HCT116 (cell line): ENCODE measurements around the gene EPS8. TPM values are rescaled to one million over a fixed set of nuclear protein-coding genes. Genes with fewer than 3 reads are reported as not detected.

Source experiments
- ATAC-seq: fragments of 200-7000 bp; cut with Tn5 transposase; 2 replicates; pipeline ENCODE4 v1.9.1; 2020; ENCODE audit warnings: mild to moderate bottlenecking, moderate library complexity
- BruUV-seq: library from RNA; stranded (reverse); fragments of 400-500 nt; replicated peaks from 2 replicates; lab custom pipeline; 2021; lab: Mats Ljungman, UMichigan
- CTCF ChIA-PET: fragments of 300-600 bp; sonication (Branson Sonifier 250); formaldehyde crosslinking; loops from one replicate; lab custom pipeline; 2021; ENCODE audit warnings: antibody characterized with exemption; lab: Charles Lee
- POLR2A ChIA-PET: fragments of 300-600, 350-600 bp; sonication (Branson Sonifier 250); formaldehyde crosslinking; loops from one replicate; lab custom pipeline; 2021; ENCODE audit warnings: antibody characterized with exemption; lab: Charles Lee
- RAD21 ChIA-PET, 2 experiments: fragments of 300-600 bp; sonication (Branson Sonifier 250); formaldehyde crosslinking; loops; one replicate each; lab custom pipeline; 2023; ENCODE audit warnings: low total read pairs in 2 of 2; ENCODE audit not compliant: uncharacterized antibody in 2 of 2, unreplicated experiment in 2 of 2, low non-redundant PET in 1 of 2; lab: Charles Lee
- DNase-seq: peaks from one replicate; pipeline ENCODE4 v3.0.0-alpha.2; 2010; ENCODE audit warnings: low read depth, low spot score
- H2AFZ ChIP-seq: fragments of 200-600 bp; shearing (Covaris generic), sonication (generic); 2 replicates; pipeline ENCODE4 v1.6.1; 2017; ENCODE audit warnings: low read depth, mixed run types, mixed read lengths, antibody characterized with exemption, low read length; ENCODE audit not compliant: poor library complexity, severe bottlenecking
- H3K27ac ChIP-seq: 2 replicates; pipeline ENCODE4 v1.5.1; 2012; ENCODE audit warnings: low read depth, low read length
- H3K27me3 ChIP-seq: fragments of 200-600 bp; sonication (generic); 2 replicates; pipeline ENCODE4 v1.6.1; 2016; ENCODE audit warnings: mixed run types, low read length, mixed read lengths; ENCODE audit not compliant: insufficient read depth
- H3K36me3 ChIP-seq, 2 experiments: fragments of 200-500 bp in 1 of 2; fragments of 200-600 bp in 1 of 2; sonication (Bioruptor generic) in 1 of 2; sonication (generic) in 1 of 2; 2 replicates each; pipeline versions ENCODE4 v1.5.1 to v1.6.1; 2014 to 2016; ENCODE audit warnings: low read length in 2 of 2, inconsistent platforms in 1 of 2, mixed read lengths in 1 of 2, mixed run types in 1 of 2; ENCODE audit not compliant: insufficient read depth in 2 of 2, control insufficient read depth in 1 of 2
- H3K4me1 ChIP-seq, 2 experiments: fragments of 200-600 bp in 1 of 2; sonication (generic) in 1 of 2; 2 replicates each; pipeline versions ENCODE4 v1.5.1 to v1.6.1; 2012 to 2017; ENCODE audit warnings: low read length in 2 of 2, inconsistent platforms in 1 of 2, mild to moderate bottlenecking in 1 of 2, mixed read lengths in 1 of 2, mixed run types in 1 of 2, moderate library complexity in 1 of 2; ENCODE audit not compliant: insufficient read depth in 2 of 2, control insufficient read depth in 1 of 2
- H3K4me2 ChIP-seq: fragments of 200-600 bp; sonication (generic); 2 replicates; pipeline ENCODE4 v1.6.1; 2017; ENCODE audit warnings: mixed run types, low read length, mixed read lengths
- H3K4me3 ChIP-seq, 2 experiments: fragments of 200-600 bp in 1 of 2; sonication (generic) in 1 of 2; replicated peaks in 1 of 2; 2 replicates each; pipeline ENCODE4 v1.5.1; 2011 to 2016; ENCODE audit warnings: low read length in 2 of 2, control low read depth in 1 of 2, low read depth in 1 of 2, mild to moderate bottlenecking in 1 of 2, mixed read lengths in 1 of 2, mixed run types in 1 of 2
- H3K79me2 ChIP-seq: fragments of 200-600 bp; sonication (generic); 2 replicates; pipeline ENCODE4 v1.6.1; 2017; ENCODE audit warnings: mild to moderate bottlenecking, mixed run types, low read length, moderate library complexity, mixed read lengths; ENCODE audit not compliant: insufficient read depth
- H3K9ac ChIP-seq: fragments of 200-600 bp; sonication (generic); 2 replicates; pipeline ENCODE4 v1.6.1; 2016; ENCODE audit warnings: low read length, mixed read lengths
- H3K9me2 ChIP-seq: fragments of 200-600 bp; sonication (generic), shearing (Covaris generic); 2 replicates; pipeline ENCODE4 v1.6.1; 2017; ENCODE audit warnings: mixed run types, mild to moderate bottlenecking, moderate library complexity; ENCODE audit not compliant: insufficient read depth
- H3K9me3 ChIP-seq, 2 experiments: fragments of 200-500 bp in 1 of 2; fragments of 200-600 bp in 1 of 2; sonication (Bioruptor generic) in 1 of 2; sonication (generic) in 1 of 2; 2 replicates each; pipeline ENCODE4 v1.6.1; 2014 to 2017; ENCODE audit warnings: low read length in 2 of 2, mixed read lengths in 2 of 2, inconsistent platforms in 1 of 2, low read depth in 1 of 2, mild to moderate bottlenecking in 1 of 2, mixed run types in 1 of 2, moderate library complexity in 1 of 2; ENCODE audit not compliant: control insufficient read depth in 1 of 2, insufficient read depth in 1 of 2
- H4K20me1 ChIP-seq: fragments of 200-600 bp; sonication (generic), shearing (Covaris generic); 2 replicates; pipeline ENCODE4 v1.6.1; 2017; ENCODE audit warnings: mixed run types, mild to moderate bottlenecking, moderate library complexity; ENCODE audit not compliant: insufficient read depth
- CBX3 ChIP-seq: IDR thresholded peaks from 2 replicates; pipeline ENCODE4 v1.6.1; 2012; ENCODE audit warnings: low read depth
- CEBPB ChIP-seq: IDR thresholded peaks from 2 replicates; pipeline ENCODE4 v1.6.1; 2012; ENCODE audit warnings: low read depth
- ELF1 ChIP-seq: IDR thresholded peaks from 2 replicates; pipeline ENCODE4 v1.6.1; 2012; ENCODE audit warnings: low read depth, borderline replicate concordance
- FOSL1 ChIP-seq: IDR thresholded peaks from 2 replicates; pipeline ENCODE4 v1.6.1; 2012; ENCODE audit warnings: low read depth
- JUND ChIP-seq: IDR thresholded peaks from 2 replicates; pipeline ENCODE4 v1.6.1; 2012
- RAD21 ChIP-seq: IDR thresholded peaks from 2 replicates; pipeline ENCODE4 v1.6.1; 2012; ENCODE audit warnings: low read depth, mild to moderate bottlenecking
- SIN3A ChIP-seq: IDR thresholded peaks from 2 replicates; pipeline ENCODE4 v1.6.1; 2012; ENCODE audit warnings: low read depth
- SP1 ChIP-seq: IDR thresholded peaks from 2 replicates; pipeline ENCODE4 v1.6.1; 2012; ENCODE audit warnings: low read depth
- TCF7L2 ChIP-seq: IDR thresholded peaks from 2 replicates; pipeline ENCODE4 v1.7.0; 2011; ENCODE audit warnings: borderline replicate concordance, inconsistent platforms; ENCODE audit not compliant: insufficient read depth, insufficient read length; ENCODE audit errors: extremely low read depth
- ZNF274 ChIP-seq: fragments of 200-500 bp; sonication (Bioruptor generic); IDR thresholded peaks from 2 replicates; pipeline ENCODE4 v1.6.1; 2014; ENCODE audit warnings: mild to moderate bottlenecking, low read depth, low read length, inconsistent platforms
- intact Hi-C: fragments of 100-400 bp; cut with micrococcal nuclease; formaldehyde crosslinking; loops from 2 replicates; pipeline ENCODE4 v1.10.0; 2022
- total RNA-seq: library from RNA; stranded (reverse); gene quantifications from one replicate; pipeline ENCODE4 v1.2.1, GENCODE V29; 2021; ENCODE audit not compliant: unreplicated experiment
- TF ChIP-seq, protein P1 (sequence below): IDR thresholded peaks from 2 replicates; pipeline ENCODE4 v1.6.1; 2012
- TF ChIP-seq, protein P2 (sequence below): IDR thresholded peaks from 2 replicates; pipeline ENCODE4 v1.6.1; 2012; ENCODE audit warnings: low read depth

Gene EPS8
- total RNA-seq, 1 experiment from 2014 or later = 49.9 TPM

DNA sequence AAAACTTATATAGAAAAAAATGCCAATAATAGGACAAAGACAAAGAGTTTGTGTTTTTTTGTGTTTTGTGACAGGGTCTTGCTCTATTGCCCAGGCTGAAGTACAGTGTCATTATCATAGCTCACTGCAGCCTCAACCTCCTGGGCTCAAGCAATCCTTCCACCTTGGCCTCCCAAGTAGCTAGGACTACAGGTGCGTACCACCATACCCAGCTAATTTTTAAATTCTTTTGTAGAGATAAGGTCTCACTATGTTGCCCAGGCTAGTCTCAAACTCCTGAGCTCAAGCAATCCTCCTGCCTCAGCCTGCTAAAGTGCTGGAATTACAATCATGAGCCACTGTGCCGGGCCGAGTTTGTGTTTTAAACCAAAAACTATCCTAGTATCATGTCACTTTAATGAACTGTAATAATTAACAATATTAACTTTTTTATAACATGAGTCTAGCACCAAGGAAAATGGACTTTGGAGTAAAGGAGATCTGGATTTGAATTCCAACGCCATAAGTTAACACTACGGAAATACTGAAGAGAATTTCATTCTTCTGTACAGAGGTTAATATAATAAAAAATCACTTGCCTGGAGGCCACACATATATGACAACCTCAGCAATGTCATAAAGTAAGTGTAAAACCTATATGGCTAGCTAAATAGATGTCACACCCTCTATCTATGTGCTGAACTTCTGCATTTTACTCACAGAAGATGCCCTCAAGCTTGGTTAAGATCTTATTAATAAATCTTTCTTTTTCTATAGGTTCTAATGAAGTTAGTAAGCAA is 53.2 kb downstream of the EPS8 start:
- Histone ChIP-seq H3K4me2 (no peak overlapping the region), H3K9me3 (no peaks in the 10 kb centered on the region), H3K27ac (no peak overlapping the region), H3K9me2 (no peaks in the 10 kb centered on the region), H3K27me3 (no peaks in the 10 kb centered on the region), H3K4me1 (peaks cover 18 to 30% of the 10 kb centered on the region in 2 experiments; a peak in 3 of 4 replicates), H2AFZ (no peak overlapping the region), H3K4me3 (no peak overlapping the region), H3K36me3 (no peaks in the 10 kb centered on the region), H4K20me1 (peaks cover 6% of the 10 kb centered on the region; the same call in 1 of the 2 replicates), H3K9ac (no peak overlapping the region), H3K79me2 (peaks cover 91% of the 10 kb centered on the region)
- RAD21 ChIA-PET = no interaction called here
- CTCF ChIA-PET = interaction anchor here (1.3 kb wide), 1 partner anchor 152 kb away, joined by 4 read pairs; no protein-coding TSS in a partner anchor
- POLR2A ChIA-PET = no interaction called here
- DNase-seq (no peak), ATAC-seq (no peak)
- TF ChIP-seq FOSL1 = no peak
- TF ChIP-seq, protein P1, sequence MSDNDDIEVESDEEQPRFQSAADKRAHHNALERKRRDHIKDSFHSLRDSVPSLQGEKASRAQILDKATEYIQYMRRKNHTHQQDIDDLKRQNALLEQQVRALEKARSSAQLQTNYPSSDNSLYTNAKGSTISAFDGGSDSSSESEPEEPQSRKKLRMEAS = no peak
- no peak for TF ChIP-seq RAD21
- TF ChIP-seq, protein P2, sequence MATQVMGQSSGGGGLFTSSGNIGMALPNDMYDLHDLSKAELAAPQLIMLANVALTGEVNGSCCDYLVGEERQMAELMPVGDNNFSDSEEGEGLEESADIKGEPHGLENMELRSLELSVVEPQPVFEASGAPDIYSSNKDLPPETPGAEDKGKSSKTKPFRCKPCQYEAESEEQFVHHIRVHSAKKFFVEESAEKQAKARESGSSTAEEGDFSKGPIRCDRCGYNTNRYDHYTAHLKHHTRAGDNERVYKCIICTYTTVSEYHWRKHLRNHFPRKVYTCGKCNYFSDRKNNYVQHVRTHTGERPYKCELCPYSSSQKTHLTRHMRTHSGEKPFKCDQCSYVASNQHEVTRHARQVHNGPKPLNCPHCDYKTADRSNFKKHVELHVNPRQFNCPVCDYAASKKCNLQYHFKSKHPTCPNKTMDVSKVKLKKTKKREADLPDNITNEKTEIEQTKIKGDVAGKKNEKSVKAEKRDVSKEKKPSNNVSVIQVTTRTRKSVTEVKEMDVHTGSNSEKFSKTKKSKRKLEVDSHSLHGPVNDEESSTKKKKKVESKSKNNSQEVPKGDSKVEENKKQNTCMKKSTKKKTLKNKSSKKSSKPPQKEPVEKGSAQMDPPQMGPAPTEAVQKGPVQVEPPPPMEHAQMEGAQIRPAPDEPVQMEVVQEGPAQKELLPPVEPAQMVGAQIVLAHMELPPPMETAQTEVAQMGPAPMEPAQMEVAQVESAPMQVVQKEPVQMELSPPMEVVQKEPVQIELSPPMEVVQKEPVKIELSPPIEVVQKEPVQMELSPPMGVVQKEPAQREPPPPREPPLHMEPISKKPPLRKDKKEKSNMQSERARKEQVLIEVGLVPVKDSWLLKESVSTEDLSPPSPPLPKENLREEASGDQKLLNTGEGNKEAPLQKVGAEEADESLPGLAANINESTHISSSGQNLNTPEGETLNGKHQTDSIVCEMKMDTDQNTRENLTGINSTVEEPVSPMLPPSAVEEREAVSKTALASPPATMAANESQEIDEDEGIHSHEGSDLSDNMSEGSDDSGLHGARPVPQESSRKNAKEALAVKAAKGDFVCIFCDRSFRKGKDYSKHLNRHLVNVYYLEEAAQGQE = no peak
- TF ChIP-seq ZNF274 = no peak
- no peak for TF ChIP-seq SIN3A
- TF ChIP-seq JUND = no peak
- no peak for TF ChIP-seq CBX3
- no peak for TF ChIP-seq TCF7L2
- TF ChIP-seq SP1 = no peak
- no peak for TF ChIP-seq CEBPB
- TF ChIP-seq ELF1 = no peak
- intact Hi-C loops = no loop called here
- no TSS peak for BruUV-seq
